ENCODE measurements around the gene CYB5A. TPM values are rescaled to one million over a fixed set of nuclear protein-coding genes. Genes with fewer than 3 reads are reported as not detected.

Gene CYB5A
- total and polyA plus RNA-seq, 2 of the 8 experiments (the other 6 are each of a cell fraction or from before 2014, with no cell fraction given) = 154 to 195 TPM

DNA sequence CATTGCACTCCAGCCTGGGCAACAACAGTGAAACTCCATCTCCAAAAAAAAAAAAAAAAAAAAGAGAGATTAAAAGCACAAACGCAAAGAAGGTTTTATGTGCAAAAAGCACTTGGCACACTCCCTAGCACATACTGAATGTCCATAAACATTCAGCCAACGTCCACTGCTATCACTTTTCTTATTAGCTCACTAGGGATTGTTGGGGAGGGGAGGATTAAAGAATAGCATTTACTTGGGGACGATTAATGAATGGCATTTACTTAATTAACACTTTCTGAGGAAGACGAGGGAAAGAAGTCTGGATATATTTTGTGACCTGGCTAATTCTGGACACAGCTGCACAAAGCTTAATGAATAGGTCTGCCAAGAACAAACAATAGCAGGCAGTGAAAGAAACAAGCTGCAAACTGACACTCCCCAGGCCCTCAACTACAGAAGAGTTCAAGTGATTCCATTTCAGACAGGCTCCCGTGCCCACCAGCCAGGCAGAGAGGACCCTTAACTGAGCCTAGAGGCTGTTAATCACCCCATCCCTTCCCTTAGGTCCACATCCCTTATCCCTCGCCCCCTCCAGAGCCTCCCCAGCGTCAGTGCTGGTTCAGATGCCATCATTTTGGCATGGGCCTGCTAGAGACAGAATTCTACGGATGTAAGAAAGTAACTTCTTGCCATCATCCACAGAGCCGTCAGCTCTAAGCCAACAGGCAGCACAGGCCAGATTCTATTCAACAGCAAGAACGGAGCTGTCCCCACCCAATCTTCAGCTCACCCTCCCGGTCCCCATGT, 7.4 kb downstream of the CYB5A start:
- Histone ChIP-seq H3K79me1 (ENCODE audit: low read depth, low read length) (peaks cover 15% of the 10 kb centered on the region), H4K91ac (replicated peaks; ENCODE audit: insufficient read length, low read length) (peak overlapping the region; percentile 48), H4K5ac (ENCODE audit: insufficient read length, low read depth, low read length) (no peak overlapping the region), H3K56ac (replicated peaks; ENCODE audit: insufficient read length, low read depth, low read length) (no peak overlapping the region), H3K79me2 (ENCODE audit: control insufficient read depth in 1 of 2, insufficient read depth in 2 of 2, low read length in 2 of 2) (peaks cover 12 to 81% of the 10 kb centered on the region in 2 experiments), H3K14ac (ENCODE audit: insufficient read length) (no peak overlapping the region), H2AK5ac (ENCODE audit: low read depth, low read length) (peak overlapping the region; percentile 61), H3K4me1 (replicated peaks in 1 of 4; ENCODE audit: control insufficient read depth in 3 of 4, insufficient read depth in 4 of 4, low read length in 3 of 4) (peaks cover 25 to 53% (median 39%) of the 10 kb centered on the region in 4 experiments), H2BK15ac (ENCODE audit: low read length) (no peak overlapping the region), H3K4me2 (ENCODE audit: insufficient read depth in 1 of 2, low read depth in 2 of 2, low read length in 2 of 2) (peak overlapping the region in 1 of 2 experiments; percentile 28; a peak in 2 of 4 replicates), H3K4me3 (ENCODE audit: extremely low read depth in 1 of 4, insufficient read depth in 2 of 4, low read depth in 3 of 4, low read length in 4 of 4) (no peak overlapping the region), H2BK12ac (ENCODE audit: low read depth, low read length) (peak overlapping the region; percentile 35; the same call in 1 of the 2 replicates), H2BK20ac (ENCODE audit: low read length) (peak overlapping the region; percentile 23; the same call in 1 of the 2 replicates), H3K36me3 (ENCODE audit: control insufficient read depth in 2 of 4, insufficient read depth in 4 of 4, low read length in 3 of 4) (no peaks in the 10 kb centered on the region), H3K27ac (ENCODE audit: low read depth, low read length) (no peak overlapping the region), H2BK120ac (replicated peaks; ENCODE audit: low read depth, low read length) (peak overlapping the region; percentile 48), H3K18ac (ENCODE audit: extremely low read depth, low read length) (peak overlapping the region; percentile 53), H2AFZ (ENCODE audit: low read length) (no peak overlapping the region), H3K27me3 (replicated peaks in 1 of 4; ENCODE audit: control insufficient read depth in 3 of 4, extremely low read depth in 1 of 4, insufficient read depth in 3 of 4, low read length in 3 of 4) (no peaks in the 10 kb centered on the region), H3K23ac (ENCODE audit: insufficient read length) (no peak overlapping the region), H2BK5ac (ENCODE audit: low read depth, low read length) (peak overlapping the region; percentile 98; the same call in 1 of the 2 replicates), H3K23me2 (ENCODE audit: low read depth, low read length) (peaks cover 6% of the 10 kb centered on the region; the same call in 1 of the 2 replicates), H4K20me1 (replicated peaks in 1 of 2; ENCODE audit: control insufficient read depth in 1 of 2, insufficient read depth in 2 of 2, low read length in 2 of 2) (no peaks in the 10 kb centered on the region), H3K9ac (replicated peaks in 1 of 4; ENCODE audit: extremely low read depth in 1 of 4, low read depth in 3 of 4, low read length in 3 of 4) (no peak overlapping the region), H3K4ac (replicated peaks; ENCODE audit: insufficient read length, low read depth, low read length) (no peak overlapping the region), H4K8ac (ENCODE audit: extremely low read depth, insufficient read depth, low read length) (no peak overlapping the region; the same call in 1 of the 2 replicates), H3K9me3 (ENCODE audit: insufficient read depth in 2 of 2, low read depth in 1 of 2, low read length in 1 of 2) (no peaks in the 10 kb centered on the region)
- DNase-seq (ENCODE audit: low read depth in 1 of 2, low spot score in 2 of 2) (no peak), FAIRE-seq (no peak)
- CTCF ChIA-PET (ENCODE audit: partially characterized antibody) = interaction anchor here (0.6 to 1.6 kb wide), 7 partner anchors 9 to 277 kb away, joined by 3 to 9 read pairs (median 3); no protein-coding TSS in a partner anchor
- WGBS, 2 experiments (ENCODE audit: extremely low coverage in 1 of 2, insufficient coverage in 1 of 2, insufficient read length in 1 of 2, insufficient replicate concordance in 2 of 2, low coverage in 1 of 2, low lambda C conversion rate in 2 of 2, missing lambda C conversion rate in 1 of 2) = 70% methylated on average over 10 of the region's 11 CpGs; no CpG with 5 or more reads in 1 of the 2 experiments
- POLR2A ChIA-PET (ENCODE audit: partially characterized antibody) = interaction anchor here (1.4 to 2.4 kb wide), 2 partner anchors 9 to 10 kb away, joined by 5 to 6 read pairs; no protein-coding TSS in a partner anchor
- TF ChIP-seq BCL11A (IDR thresholded peaks at IDR 0.05; ENCODE audit: low read depth in 2 of 2, low read length in 2 of 2) (no peak), SIX5 (IDR thresholded peaks at IDR 0.05; ENCODE audit: low read depth, low read length) (no peak), CREB1 (IDR thresholded peaks at IDR 0.05) (no peak), CTCF (IDR thresholded peaks at IDR 0.05; ENCODE audit: control extremely low read depth in 1 of 3, insufficient read depth in 1 of 3, low read depth in 1 of 3, low read length in 3 of 3) (no peak), SUZ12 (IDR thresholded peaks at IDR 0.05; ENCODE audit: low read length) (no peak), POLR2A (IDR thresholded peaks at IDR 0.05; ENCODE audit: control extremely low read depth in 1 of 2, low read depth in 2 of 2, low read length in 2 of 2) (no peak), RAD21 (IDR thresholded peaks at IDR 0.05 in 1 of 2, conservative IDR thresholded peaks at IDR 0.05 in 1 of 2; ENCODE audit: low read depth in 2 of 2, low read length in 2 of 2) (no peak), EZH2 (IDR thresholded peaks at IDR 0.05; ENCODE audit: low read depth, low read length, severe bottlenecking) (no peak)
- TF ChIP-seq, protein P1, sequence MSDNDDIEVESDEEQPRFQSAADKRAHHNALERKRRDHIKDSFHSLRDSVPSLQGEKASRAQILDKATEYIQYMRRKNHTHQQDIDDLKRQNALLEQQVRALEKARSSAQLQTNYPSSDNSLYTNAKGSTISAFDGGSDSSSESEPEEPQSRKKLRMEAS (IDR thresholded peaks at IDR 0.05) = no peak

Data from H1 (cell line).